ENCODE measurements around the gene KLHL30.

KLHL30 gene, protein sequence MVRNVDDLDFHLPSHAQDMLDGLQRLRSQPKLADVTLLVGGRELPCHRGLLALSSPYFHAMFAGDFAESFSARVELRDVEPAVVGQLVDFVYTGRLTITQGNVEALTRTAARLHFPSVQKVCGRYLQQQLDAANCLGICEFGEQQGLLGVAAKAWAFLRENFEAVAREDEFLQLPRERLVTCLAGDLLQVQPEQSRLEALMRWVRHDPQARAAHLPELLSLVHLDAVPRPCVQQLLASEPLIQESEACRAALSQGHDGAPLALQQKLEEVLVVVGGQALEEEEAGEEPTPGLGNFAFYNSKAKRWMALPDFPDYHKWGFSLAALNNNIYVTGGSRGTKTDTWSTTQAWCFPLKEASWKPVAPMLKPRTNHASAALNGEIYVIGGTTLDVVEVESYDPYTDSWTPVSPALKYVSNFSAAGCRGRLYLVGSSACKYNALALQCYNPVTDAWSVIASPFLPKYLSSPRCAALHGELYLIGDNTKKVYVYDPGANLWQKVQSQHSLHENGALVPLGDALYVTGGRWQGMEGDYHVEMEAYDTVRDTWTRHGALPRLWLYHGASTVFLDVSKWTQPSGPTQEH

GRCh38 chr2:238138331-238139195 is at the start of gene KLHL30:
KLHL30 (plus strand) TSS chr2:238138668; CDS start chr2:238140755, 2,087 bp downstream.
- no peak for DNase-seq (ENCODE audit: low read depth in 2 of 2)

DNA sequence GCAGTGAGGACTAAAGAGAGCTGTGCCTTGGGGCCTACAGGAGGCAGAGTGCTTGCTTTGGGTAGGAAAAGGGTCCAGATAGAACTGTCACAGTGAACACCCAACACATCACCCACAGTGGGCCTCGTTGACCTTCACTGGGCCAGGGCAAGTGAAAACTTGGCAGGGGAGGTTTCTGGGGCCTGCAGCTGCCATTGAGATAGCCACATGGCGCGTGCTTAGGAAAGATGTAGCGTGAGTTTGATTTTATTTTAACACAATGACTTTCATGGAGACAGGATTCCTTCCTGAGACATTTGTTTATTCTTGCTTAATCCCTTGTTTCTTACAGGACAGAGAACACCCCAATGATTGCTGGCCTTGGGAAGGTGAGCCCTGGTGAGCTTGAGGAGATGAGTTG is 47.6 kb upstream of the KLHL30 start:
- DNase-seq (ENCODE audit: low read depth in 2 of 2): no peak

DNA sequence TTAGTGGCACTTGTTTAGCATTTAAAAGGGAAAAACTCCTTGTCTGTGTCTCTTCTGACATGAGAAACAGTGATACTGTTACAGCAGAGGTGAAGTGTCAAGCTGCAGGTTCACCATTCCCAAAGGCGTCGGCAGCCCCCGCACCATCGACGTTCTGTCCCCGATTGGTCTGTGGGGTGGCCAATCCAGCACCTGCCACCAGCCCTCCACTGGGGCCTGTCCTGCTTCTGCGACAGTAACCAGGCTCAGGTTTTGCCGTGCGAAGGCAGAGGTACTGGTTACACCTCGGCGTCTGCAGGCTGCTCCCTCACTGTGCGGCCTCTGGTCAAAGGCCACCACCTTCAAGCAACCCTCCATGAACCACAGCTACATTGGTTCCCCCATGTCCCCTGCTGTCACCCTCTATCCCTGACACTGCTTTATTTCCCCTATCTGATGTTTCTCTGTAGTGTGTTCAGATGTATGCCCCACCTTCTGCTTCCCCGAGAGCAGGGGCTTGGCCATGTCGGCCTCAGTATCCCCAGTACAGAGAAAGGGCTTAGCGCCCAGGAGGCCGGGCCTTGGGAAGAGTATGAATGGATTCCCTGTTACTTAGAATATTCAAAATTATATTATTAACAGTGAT is 46.9 kb upstream of the KLHL30 start:
- DNase-seq (ENCODE audit: low read depth in 2 of 2): no peak

DNA sequence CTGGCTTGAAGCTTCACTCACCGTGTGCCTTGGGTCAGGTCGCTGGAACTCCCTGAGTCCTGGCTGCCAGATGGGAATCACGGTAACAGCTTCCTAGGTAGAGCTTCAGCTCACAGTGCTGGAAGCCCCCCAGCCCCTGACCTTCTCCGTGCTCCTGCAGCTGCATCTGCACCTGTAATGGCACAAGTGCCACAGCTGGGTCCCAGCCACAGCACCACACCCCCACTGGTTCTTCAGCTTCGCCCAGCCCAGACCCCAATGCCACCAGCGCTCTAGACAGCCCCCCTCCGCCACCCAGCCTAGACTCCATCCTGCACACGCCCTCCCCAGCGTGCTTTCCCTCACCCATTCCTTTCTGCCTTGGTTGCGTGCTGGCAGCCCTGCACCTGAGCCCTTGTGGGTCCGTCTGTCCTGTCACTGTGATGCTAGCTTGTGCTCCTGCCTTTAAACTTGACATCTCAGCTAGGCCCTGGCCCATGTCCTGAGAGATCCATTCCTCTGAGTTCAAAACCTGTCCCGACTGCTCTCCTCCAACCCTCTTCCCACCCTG is 45.9 kb upstream of the KLHL30 start:
- DNase-seq (ENCODE audit: low read depth in 2 of 2): no peak

GRCh38 chr2:238093181-238094140 is 45.0 kb upstream of the KLHL30 start:
- no peak for DNase-seq (ENCODE audit: low read depth in 2 of 2)

GRCh38 chr2:238094438-238095022 is 43.9 kb upstream of the KLHL30 start:
- no peak for DNase-seq (ENCODE audit: low read depth in 2 of 2)

DNA sequence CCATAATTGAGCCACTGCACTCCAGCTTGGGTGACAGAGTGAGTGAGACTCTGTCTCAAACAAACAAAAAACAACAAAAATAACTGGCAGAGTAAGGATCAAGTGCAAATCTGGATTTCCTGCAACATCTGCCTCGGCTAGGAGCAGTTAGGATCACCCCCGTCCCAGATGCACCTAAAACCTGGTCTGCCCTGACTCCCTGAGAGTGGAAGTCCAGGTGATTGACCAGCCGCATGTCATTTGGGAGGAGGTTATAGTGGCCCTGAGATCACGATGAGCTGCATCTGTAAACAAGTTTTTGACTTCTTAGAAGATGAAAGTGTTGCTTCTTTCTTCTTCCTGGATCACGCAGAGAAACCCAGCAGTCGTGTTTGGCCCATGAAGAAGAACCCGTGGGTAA is 43.3 kb upstream of the KLHL30 start:
- no peak for DNase-seq (ENCODE audit: low read depth in 2 of 2)

GRCh38 chr2:238096311-238097011 is 42.0 kb upstream of the KLHL30 start:
- DNase-seq (ENCODE audit: low read depth in 2 of 2): no peak

GRCh38 chr2:238097201-238097987 is 41.1 kb upstream of the KLHL30 start:
- DNase-seq (ENCODE audit: low read depth in 2 of 2): no peak

DNA sequence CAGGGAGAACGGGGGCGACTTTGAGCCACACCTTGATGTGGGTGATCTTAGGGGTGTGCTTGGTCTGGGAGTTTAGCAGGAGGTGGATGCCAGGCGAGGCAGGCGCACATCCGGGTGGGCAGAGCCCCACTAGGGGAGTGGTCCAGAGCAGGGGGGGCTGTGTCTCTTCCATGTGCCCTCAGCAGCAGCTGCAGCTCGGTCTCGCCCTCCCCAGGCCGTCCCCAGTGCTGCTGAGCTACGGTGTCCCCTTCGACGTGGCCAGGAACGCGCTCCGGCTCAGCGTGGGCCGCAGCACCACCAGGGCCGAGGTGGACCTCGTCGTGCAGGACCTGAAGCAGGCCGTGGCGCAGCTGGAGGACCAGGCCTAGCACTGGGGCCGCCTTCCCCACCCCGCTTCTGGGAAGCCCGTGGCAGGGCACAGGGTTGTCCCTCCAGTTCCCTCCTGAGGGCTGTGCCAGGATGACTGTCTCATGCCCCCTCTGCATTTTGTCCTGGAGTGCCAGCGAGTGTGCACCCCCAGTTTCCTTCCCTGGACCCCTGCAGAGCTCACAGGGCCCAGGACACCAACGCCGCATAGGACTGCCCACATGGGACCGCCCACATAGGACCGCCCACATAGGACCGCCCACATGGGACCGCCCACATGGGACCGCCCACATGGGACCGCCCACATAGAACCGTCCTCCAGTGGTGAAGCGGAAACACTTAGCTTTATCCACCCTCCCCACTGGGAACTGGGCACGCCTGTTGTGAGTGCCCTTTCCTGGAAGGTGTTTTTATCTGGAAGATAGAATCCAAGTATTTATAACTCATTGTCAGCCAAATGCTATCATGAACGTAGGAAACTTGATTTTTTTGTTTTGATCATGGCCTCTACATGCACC is 40.2 kb upstream of the KLHL30 start:
- DNase-seq (ENCODE audit: low read depth in 2 of 2): no peak

DNA sequence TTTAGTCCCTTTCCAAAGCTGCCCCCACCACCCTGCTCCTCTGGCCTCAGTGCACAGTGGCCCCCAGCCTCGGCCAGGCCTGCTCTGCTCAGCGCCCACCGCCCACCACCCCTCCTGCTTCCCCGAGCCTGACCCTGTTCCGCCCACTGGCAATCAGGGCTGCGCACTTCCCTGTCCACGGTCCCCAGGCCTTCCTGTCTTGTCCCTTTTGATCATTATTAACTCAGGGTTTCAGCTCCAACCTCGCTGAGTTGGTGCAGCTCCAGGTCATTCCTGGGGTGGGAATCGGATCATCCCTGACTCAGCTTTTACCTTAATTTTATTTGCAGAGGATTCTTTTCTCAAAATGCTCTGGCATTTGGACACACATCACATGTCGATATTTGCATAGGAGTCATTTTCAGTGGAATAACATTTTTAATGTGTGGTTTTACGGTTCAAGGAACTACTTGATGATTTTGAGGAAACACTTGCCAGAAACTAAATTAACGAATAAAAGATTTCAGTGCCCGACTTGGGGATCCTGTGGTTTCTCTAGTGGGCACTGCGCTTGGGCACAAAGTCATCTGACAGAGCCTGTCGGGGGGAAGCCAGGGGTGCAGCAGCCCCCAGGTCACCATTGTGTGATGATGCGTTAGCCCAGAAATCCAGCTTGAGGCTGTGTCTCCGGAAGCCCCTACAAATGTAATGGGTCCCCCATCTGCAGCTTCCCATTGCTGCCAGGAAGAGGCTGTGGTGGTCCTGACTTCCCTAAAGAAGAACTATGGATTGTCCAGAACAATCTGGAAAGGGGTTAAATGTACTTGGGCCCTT is 39.4 kb upstream of the KLHL30 start:
- no peak for DNase-seq (ENCODE audit: low read depth in 2 of 2)

DNA sequence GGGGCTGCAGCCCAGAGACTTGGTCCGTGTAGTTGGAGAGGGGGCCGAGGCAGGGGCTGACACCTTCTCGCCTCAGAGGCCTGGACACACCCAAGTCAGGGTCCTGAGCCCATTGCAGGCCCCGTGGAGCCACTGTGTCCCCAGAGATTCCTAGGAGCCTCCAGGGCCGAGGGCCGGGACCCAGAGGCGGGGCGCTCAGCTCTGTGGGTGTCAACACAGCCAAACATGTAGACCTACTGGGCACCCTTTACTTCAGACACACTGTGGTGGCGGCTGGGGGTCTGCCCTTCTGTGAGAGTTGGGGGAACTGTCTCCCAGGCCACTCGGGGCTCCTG is 38.8 kb upstream of the KLHL30 start:
- no peak for DNase-seq (ENCODE audit: low read depth in 2 of 2)

GRCh38 chr2:238100049-238100820 is 38.2 kb upstream of the KLHL30 start, which contains the start of gene ESPNL:
ESPNL (plus strand) TSS chr2:238100340; CDS start chr2:238100420, 80 bp downstream.
- no peak for DNase-seq (ENCODE audit: low read depth in 2 of 2)

DNA sequence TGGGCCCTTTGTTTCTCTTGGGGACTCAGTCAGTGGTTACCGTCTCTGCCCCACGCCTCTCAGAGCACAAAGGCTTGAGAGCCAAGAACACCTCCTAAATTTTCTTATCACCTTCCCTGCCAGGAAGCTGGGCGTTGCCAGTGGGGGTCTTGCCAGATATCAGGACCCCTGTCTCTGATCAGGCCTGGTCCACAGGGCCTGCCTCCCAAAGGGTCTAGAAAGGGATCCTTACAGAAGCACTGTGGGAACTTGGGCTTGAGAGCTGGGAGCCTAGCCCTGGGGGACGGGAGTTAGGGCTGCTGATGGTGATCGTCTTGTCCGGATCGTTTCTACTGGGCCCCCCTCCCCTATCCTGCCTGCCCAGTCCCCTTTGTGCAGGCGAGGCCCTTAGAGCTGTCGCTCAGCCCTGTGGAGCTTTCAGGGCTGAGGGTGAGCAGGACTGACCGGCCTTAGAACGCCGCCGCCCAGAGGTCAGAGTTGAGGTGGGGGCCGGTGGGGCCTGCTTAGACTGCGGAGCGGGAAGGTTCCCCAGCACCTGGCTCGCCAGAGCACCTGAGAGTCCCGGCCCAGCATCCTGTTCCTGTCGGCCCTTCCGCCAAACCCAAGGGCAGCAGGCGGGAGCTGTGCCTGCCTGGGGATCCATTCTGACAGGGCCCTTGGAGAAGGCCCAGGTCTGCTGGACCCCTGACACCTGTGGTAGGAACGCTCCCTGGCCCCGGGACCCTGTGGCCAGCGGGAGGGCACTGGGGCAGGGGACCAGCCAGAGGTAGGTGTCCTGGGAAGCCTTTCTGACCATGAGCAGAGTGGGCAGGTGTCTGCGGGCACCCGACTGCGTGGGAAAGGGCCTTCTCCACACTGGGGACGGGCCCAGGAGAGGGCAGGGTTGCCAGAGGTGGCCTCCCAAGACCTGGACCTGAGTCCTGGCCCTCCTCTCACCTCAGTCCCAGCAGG is 37.4 kb upstream of the KLHL30 start:
- no peak for DNase-seq (ENCODE audit: low read depth in 2 of 2)

All from fibroblast of skin of left biceps (primary cell).